Fibroblast of pulmonary artery (primary cell): ENCODE measurements around the gene GTF2I.
"Not testable (repeated sequence)": the region's sequence is repeated elsewhere in the genome, so short reads cannot be mapped to it uniquely, and the experiment has no call there.

ENCODE experiments used
- DNase-seq: peaks from one replicate; pipeline ENCODE4 v3.0.0-alpha.2; 2010; ENCODE audit warnings: low read depth
- H3K4me3 ChIP-seq: replicated peaks from 2 replicates; pipeline ENCODE4 v1.5.1; 2011; ENCODE audit warnings: low read depth, mild to moderate bottlenecking, control low read depth, low read length, moderate library complexity
- CTCF ChIP-seq: IDR thresholded peaks from 2 replicates; pipeline ENCODE4 v1.5.1; 2011; ENCODE audit warnings: mild to moderate bottlenecking, control low read depth, low read length, inconsistent platforms; ENCODE audit errors: missing control alignments

The GTF2I gene

GRCh38 chr7:74726309-74727101, 69.0 kb downstream of the GTF2I start:
- no peak for DNase-seq
- TF ChIP-seq CTCF = no peak
- no peak overlapping the region for H3K4me3 ChIP-seq

GRCh38 chr7:74728686-74729085, 71.2 kb downstream of the GTF2I start:
- not testable (repeated sequence) for DNase-seq, H3K4me3 ChIP-seq

GRCh38 chr7:74730186-74730585, 72.7 kb downstream of the GTF2I start:
- DNase-seq, H3K4me3 ChIP-seq: not testable (repeated sequence)

GRCh38 chr7:74739974-74740703, 82.6 kb downstream of the GTF2I start:
- not testable (repeated sequence) for DNase-seq, H3K4me3 ChIP-seq

- H3K4me3 ChIP-seq, DNase-seq: not testable (repeated sequence)
These were observed 86.5 kb downstream of the GTF2I start for GRCh38 chr7:74743936-74744557.

- not testable (repeated sequence) for DNase-seq, H3K4me3 ChIP-seq
These were observed 96.5 kb downstream of the GTF2I start for GRCh38 chr7:74753921-74754482.

- not testable (repeated sequence) for H3K4me3 ChIP-seq, DNase-seq
These were observed 99.2 kb downstream of the GTF2I start for GRCh38 chr7:74756673-74757072.

GRCh38 chr7:74758268-74758667, 100.8 kb downstream of the GTF2I start:
- DNase-seq, H3K4me3 ChIP-seq: not testable (repeated sequence)

GRCh38 chr7:74758982-74759381, 101.5 kb downstream of the GTF2I start:
- not testable (repeated sequence) for DNase-seq, H3K4me3 ChIP-seq

- H3K4me3 ChIP-seq, DNase-seq: not testable (repeated sequence)
These were observed 107.8 kb downstream of the GTF2I start for GRCh38 chr7:74765205-74765918.

GRCh38 chr7:74766509-74766908, 109.0 kb downstream of the GTF2I start:
- not testable (repeated sequence) for DNase-seq, H3K4me3 ChIP-seq

- not testable (repeated sequence) for DNase-seq, H3K4me3 ChIP-seq
These were observed 109.5 kb downstream of the GTF2I start for GRCh38 chr7:74766991-74767390.

- not testable (repeated sequence) for DNase-seq, H3K4me3 ChIP-seq
These were observed 112.5 kb downstream of the GTF2I start for GRCh38 chr7:74770062-74770461.

GRCh38 chr7:74772093-74772492, 114.6 kb downstream of the GTF2I start:
- not testable (repeated sequence) for H3K4me3 ChIP-seq, DNase-seq

GRCh38 chr7:74773760-74774750, 116.5 kb downstream of the GTF2I start, which contains the start of gene NCF1:
Gene NCF1 (plus strand): TSS chr7:74774011. CDS start chr7:74774032, 21 bp downstream.
- not testable (repeated sequence) for H3K4me3 ChIP-seq, DNase-seq

- DNase-seq, H3K4me3 ChIP-seq: not testable (repeated sequence)
These were observed 117.6 kb downstream of the GTF2I start for GRCh38 chr7:74775111-74775510.
